ENCODE results near the gene FBXO11. TPM values are rescaled to one million over a fixed set of nuclear protein-coding genes. Genes with fewer than 3 reads are reported as not detected.

The FBXO11 gene
- total RNA-seq, 1 donor from 2014 or later, result 40.3 TPM

- TF ChIP-seq CTCF (IDR thresholded peaks at IDR 0.05; ENCODE audit: insufficient read depth, low read length, poor library complexity, severe bottlenecking), result no peak
- Histone ChIP-seq H3K4me3 (ENCODE audit: low read depth, low read length) (peak within 1 kb of the TSS; percentile 77), H3K27me3 (ENCODE audit: control insufficient read depth, insufficient read depth, low read length) (no peaks in the 10 kb centered on the region), H3K36me3 (ENCODE audit: control insufficient read depth, insufficient read depth, low read length) (no peaks in the 10 kb centered on the region)
- peak; percentile 47 for DNase-seq (ENCODE audit: low read depth)
Measured at GRCh38 chr2:47782671-47783485, 123.4 kb downstream of the FBXO11 start, which contains the start of gene MSH6. Gene MSH6, plus strand, starts transcription at chr2:47783145. Its CDS starts 89 bp downstream, at chr2:47783234.

GRCh38 chr2:47782381-47782670 is 124.0 kb downstream of the FBXO11 start:
- TF ChIP-seq CTCF (IDR thresholded peaks at IDR 0.05; ENCODE audit: insufficient read depth, low read length, poor library complexity, severe bottlenecking), result no peak
- H3K36me3 ChIP-seq (ENCODE audit: control insufficient read depth, insufficient read depth, low read length), result no peaks in the 10 kb centered on the region
- peak overlapping the region; percentile 68 for H3K4me3 ChIP-seq (ENCODE audit: low read depth, low read length)
- H3K27me3 ChIP-seq (ENCODE audit: control insufficient read depth, insufficient read depth, low read length), result no peaks in the 10 kb centered on the region
- no peak for DNase-seq (ENCODE audit: low read depth)

- no peak for DNase-seq (ENCODE audit: low read depth)
- TF ChIP-seq CTCF (IDR thresholded peaks at IDR 0.05; ENCODE audit: insufficient read depth, low read length, poor library complexity, severe bottlenecking), result no peak
- Histone ChIP-seq H3K4me3 (ENCODE audit: low read depth, low read length) (no peak overlapping the region), H3K36me3 (ENCODE audit: control insufficient read depth, insufficient read depth, low read length) (no peaks in the 10 kb centered on the region), H3K27me3 (ENCODE audit: control insufficient read depth, insufficient read depth, low read length) (no peaks in the 10 kb centered on the region)
Measured at GRCh38 chr2:47779426-47779790, 126.9 kb downstream of the FBXO11 start.

GRCh38 chr2:47778698-47779425 is 127.4 kb downstream of the FBXO11 start:
- no peaks in the 10 kb centered on the region for H3K27me3 ChIP-seq (ENCODE audit: control insufficient read depth, insufficient read depth, low read length)
- DNase-seq (ENCODE audit: low read depth), result no peak
- H3K4me3 ChIP-seq (ENCODE audit: low read depth, low read length), result no peak overlapping the region
- no peaks in the 10 kb centered on the region for H3K36me3 ChIP-seq (ENCODE audit: control insufficient read depth, insufficient read depth, low read length)
- TF ChIP-seq CTCF (IDR thresholded peaks at IDR 0.05; ENCODE audit: insufficient read depth, low read length, poor library complexity, severe bottlenecking), result no peak

GRCh38 chr2:47777277-47777937 is 128.9 kb downstream of the FBXO11 start:
- H3K36me3 ChIP-seq (ENCODE audit: control insufficient read depth, insufficient read depth, low read length), result no peaks in the 10 kb centered on the region
- H3K27me3 ChIP-seq (ENCODE audit: control insufficient read depth, insufficient read depth, low read length), result no peaks in the 10 kb centered on the region
- TF ChIP-seq CTCF (IDR thresholded peaks at IDR 0.05; ENCODE audit: insufficient read depth, low read length, poor library complexity, severe bottlenecking), result no peak
- DNase-seq (ENCODE audit: low read depth), result no peak
- no peak overlapping the region for H3K4me3 ChIP-seq (ENCODE audit: low read depth, low read length)

All from kidney epithelial cell (primary cell).